Spleen (tissue), 11 donors: ENCODE results near the gene TMEM184A. TPM values are rescaled to one million over a fixed set of nuclear protein-coding genes. Genes with fewer than 3 reads are reported as not detected.
A peak's percentile ranks its signal among the peaks of the same experiment; 100 is the strongest.

ENCODE experiments used
- DNase-seq: peaks from one replicate; pipeline ENCODE4 v3.0.0-alpha.2; 2020
- H3K27ac ChIP-seq, 8 donors: fragments of 200-600 bp; sonication (generic) in 7 of 8; 1 replicate in 4 of 8; 2 replicates in 4 of 8; pipeline versions ENCODE4 v1.5.0 to v1.8.0; 2016 to 2021; ENCODE audit warnings: inconsistent platforms in 4 of 8, mild to moderate bottlenecking in 4 of 8, moderate library complexity in 1 of 8
- H3K27me3 ChIP-seq, 7 donors: fragments of 200-600 bp; sonication (generic) in 6 of 7; replicated peaks in 1 of 7; 1 replicate in 4 of 7; 2 replicates in 3 of 7; pipeline versions ENCODE4 v1.5.0 to v1.8.0; 2016 to 2021; ENCODE audit warnings: inconsistent platforms in 3 of 7, mild to moderate bottlenecking in 1 of 7
- H3K36me3 ChIP-seq, 6 donors: fragments of 200-600 bp; sonication (generic) in 5 of 6; 1 replicate in 4 of 6; 2 replicates in 2 of 6; pipeline versions ENCODE4 v1.5.0 to v1.8.0; 2016 to 2021; ENCODE audit warnings: inconsistent platforms in 2 of 6
- H3K4me1 ChIP-seq, 6 donors: fragments of 200-600 bp; sonication (generic) in 5 of 6; 1 replicate in 3 of 6; 2 replicates in 3 of 6; pipeline versions ENCODE4 v1.5.0 to v1.8.0; 2016 to 2021; ENCODE audit warnings: inconsistent platforms in 3 of 6
- H3K4me3 ChIP-seq, 8 donors: fragments of 200-600 bp; sonication (generic) in 7 of 8; 1 replicate in 4 of 8; 2 replicates in 4 of 8; pipeline versions ENCODE4 v1.5.0 to v1.8.0; 2016 to 2021; ENCODE audit warnings: inconsistent platforms in 4 of 8, mild to moderate bottlenecking in 4 of 8, moderate library complexity in 2 of 8
- H3K9me3 ChIP-seq, 8 donors: fragments of 200-600 bp; sonication (generic) in 7 of 8; 1 replicate in 4 of 8; 2 replicates in 4 of 8; pipeline versions ENCODE4 v1.5.0 to v1.8.0; 2016 to 2021; ENCODE audit warnings: inconsistent platforms in 4 of 8
- POLR2A ChIP-seq, 3 donors: fragments of 450-650 bp; IDR thresholded peaks; one replicate each; pipeline ENCODE4 v1.5.1; 2017; ENCODE audit warnings: antibody characterized with exemption in 3 of 3, mild to moderate bottlenecking in 1 of 3
- POLR2AphosphoS5 ChIP-seq, 3 donors: sonication (generic); formaldehyde crosslinking; IDR thresholded peaks; one replicate each; pipeline ENCODE4 v1.5.1; 2017; ENCODE audit warnings: antibody characterized with exemption in 3 of 3
- WGBS, 5 donors: extraction: QIAGEN DNeasy Blood & Tissue Kit in 3 of 5; methylation state at CpG; one replicate each; pipeline versions ENCODE4 v1.1.5 to v1.1.7; 2013 to 2018; 5-methylcytosine and 5-hydroxymethylcytosine counted together
- intact Hi-C: fragments of 100-400 bp; cut with DNase I; formaldehyde crosslinking; loops from one replicate; pipeline ENCODE4 v1.15.0; 2023; ENCODE audit warnings: low total_unique reads
- polyA plus RNA-seq, 3 donors: library from polyadenylated mRNA; stranded (reverse); fragments of 200-250 nt; gene quantifications; one replicate each; pipeline ENCODE4 v1.2.1, GENCODE V29; 2013
- total RNA-seq, 7 donors: library from RNA; depleted of rRNA in 3 of 7; stranded (reverse); fragments of >200 nt in 3 of 7; fragmentation: NEBNext Ultra II Directional in 4 of 7; extraction: Animal tissue kit (Norgen Biotek cat#: 25700) in 4 of 7; gene quantifications; one replicate each; pipeline versions ENCODE4 v1.1.0 to v1.2.1, GENCODE V29; 2016 to 2021
- TF ChIP-seq, protein P1 (sequence below), 11 experiments: fragments of 200-600 bp in 7 of 11; fragments of 450-650 bp in 4 of 11; sonication (generic) in 4 of 11; IDR thresholded peaks in 8 of 11; conservative IDR thresholded peaks in 3 of 11; 1 replicate in 7 of 11; 2 replicates in 4 of 11; pipeline versions ENCODE4 v1.4.0 to v1.8.0; 2016 to 2021; ENCODE audit warnings: antibody characterized with exemption in 11 of 11, inconsistent platforms in 4 of 11, mild to moderate bottlenecking in 1 of 11
- donor health status: healthy with polysubstance abuse.
- donor health status: DM: no; HTN: no; CAD: no; lungs with moderate emphysema.
- donor health status: DM: no; HTN: no; CAD: no.
- donor health status: Bipolar disorder and iron deficiency.
- donor health status: healthy.
- donor health status: DM: no; HTN: no; CAD: no.
- donor health status: DM: yes; HTN: yes; CAD: no.

Gene TMEM184A
- total and polyA plus RNA-seq, 10 donors = 0.09 to 0.39 (median 0.21) TPM; not detected in 4

DNA sequence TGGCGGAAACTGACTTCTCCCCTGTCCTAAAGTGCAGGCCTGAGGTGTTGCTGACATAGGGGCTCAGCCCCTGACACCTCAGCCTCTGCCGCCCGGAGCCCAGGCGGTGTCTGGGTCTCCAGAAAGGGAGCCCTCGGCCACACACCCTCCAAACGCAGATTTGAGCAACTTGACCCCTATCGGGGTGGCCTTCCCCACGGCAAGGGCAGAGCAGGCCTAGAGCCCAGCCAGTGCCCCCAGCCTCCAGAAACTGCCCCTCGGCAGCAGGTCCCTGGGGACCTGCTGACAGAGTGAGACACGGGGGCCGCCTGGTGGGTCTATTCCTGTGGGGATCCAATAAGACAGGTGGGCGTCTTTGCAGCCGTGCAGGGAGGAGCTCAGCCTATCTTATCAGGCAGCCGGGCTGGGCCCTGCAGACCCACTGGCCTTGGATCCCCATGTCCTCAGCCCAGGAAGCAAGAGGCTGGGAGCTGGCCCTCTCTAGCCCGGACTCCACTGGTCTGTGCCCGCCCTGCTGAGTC, 11.0 kb downstream of the TMEM184A start:
- 74 to 87% (median 83%) methylated on average over 3 to 16 of the region's 16 CpGs for WGBS, 5 donors
- H3K36me3 ChIP-seq = peaks cover 0 to 53% (median 37%) of the 10 kb centered on the region in 6 donors
- peaks cover 0 to 5% (median 0%) of the 10 kb centered on the region in 7 donors for H3K27me3 ChIP-seq
- intact Hi-C loops = no loop called here
- H3K27ac ChIP-seq = no peak overlapping the region
- no peaks in the 10 kb centered on the region for H3K9me3 ChIP-seq
- no peak overlapping the region for H3K4me3 ChIP-seq
- no peak for DNase-seq
- H3K4me1 ChIP-seq = peaks cover 0 to 10% (median 8%) of the 10 kb centered on the region in 6 donors
- TF ChIP-seq POLR2A (IDR thresholded peaks at IDR 0.05) (no peak), POLR2AphosphoS5 (IDR thresholded peaks at IDR 0.05) (peak in 1 of 3 donors; percentile 2)

GRCh38 chr7:1544178-1544895, 11.7 kb downstream of the TMEM184A start:
- TF ChIP-seq POLR2A (IDR thresholded peaks at IDR 0.05) (no peak), POLR2AphosphoS5 (IDR thresholded peaks at IDR 0.05) (peak in 1 of 3 donors; percentile 76)
- TF ChIP-seq, protein P1, sequence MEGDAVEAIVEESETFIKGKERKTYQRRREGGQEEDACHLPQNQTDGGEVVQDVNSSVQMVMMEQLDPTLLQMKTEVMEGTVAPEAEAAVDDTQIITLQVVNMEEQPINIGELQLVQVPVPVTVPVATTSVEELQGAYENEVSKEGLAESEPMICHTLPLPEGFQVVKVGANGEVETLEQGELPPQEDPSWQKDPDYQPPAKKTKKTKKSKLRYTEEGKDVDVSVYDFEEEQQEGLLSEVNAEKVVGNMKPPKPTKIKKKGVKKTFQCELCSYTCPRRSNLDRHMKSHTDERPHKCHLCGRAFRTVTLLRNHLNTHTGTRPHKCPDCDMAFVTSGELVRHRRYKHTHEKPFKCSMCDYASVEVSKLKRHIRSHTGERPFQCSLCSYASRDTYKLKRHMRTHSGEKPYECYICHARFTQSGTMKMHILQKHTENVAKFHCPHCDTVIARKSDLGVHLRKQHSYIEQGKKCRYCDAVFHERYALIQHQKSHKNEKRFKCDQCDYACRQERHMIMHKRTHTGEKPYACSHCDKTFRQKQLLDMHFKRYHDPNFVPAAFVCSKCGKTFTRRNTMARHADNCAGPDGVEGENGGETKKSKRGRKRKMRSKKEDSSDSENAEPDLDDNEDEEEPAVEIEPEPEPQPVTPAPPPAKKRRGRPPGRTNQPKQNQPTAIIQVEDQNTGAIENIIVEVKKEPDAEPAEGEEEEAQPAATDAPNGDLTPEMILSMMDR (IDR thresholded peaks at IDR 0.05 in 8 of 11, conservative IDR thresholded peaks at IDR 0.05 in 3 of 11) = no peak
- H3K36me3 ChIP-seq = peaks cover 0 to 60% (median 43%) of the 10 kb centered on the region in 6 donors

GRCh38 chr7:1543826-1544177, 12.2 kb downstream of the TMEM184A start:
- 87 to 95% (median 93%) methylated on average over 6 of the region's 6 CpGs for WGBS, 5 donors

More at GRCh38 chr7:1544178-1544895, 11.7 kb downstream of the TMEM184A start:
- 77 to 82% (median 81%) methylated on average over 29 to 41 of the region's 41 CpGs for WGBS, 5 donors
- intact Hi-C loops = no loop called here
- peaks cover 0 to 10% (median 8%) of the 10 kb centered on the region in 6 donors for H3K4me1 ChIP-seq
- no peak overlapping the region for H3K27ac ChIP-seq
- no peak for DNase-seq
- H3K27me3 ChIP-seq = no peaks in the 10 kb centered on the region
- no peaks in the 10 kb centered on the region for H3K9me3 ChIP-seq
- H3K4me3 ChIP-seq = no peak overlapping the region

DNA sequence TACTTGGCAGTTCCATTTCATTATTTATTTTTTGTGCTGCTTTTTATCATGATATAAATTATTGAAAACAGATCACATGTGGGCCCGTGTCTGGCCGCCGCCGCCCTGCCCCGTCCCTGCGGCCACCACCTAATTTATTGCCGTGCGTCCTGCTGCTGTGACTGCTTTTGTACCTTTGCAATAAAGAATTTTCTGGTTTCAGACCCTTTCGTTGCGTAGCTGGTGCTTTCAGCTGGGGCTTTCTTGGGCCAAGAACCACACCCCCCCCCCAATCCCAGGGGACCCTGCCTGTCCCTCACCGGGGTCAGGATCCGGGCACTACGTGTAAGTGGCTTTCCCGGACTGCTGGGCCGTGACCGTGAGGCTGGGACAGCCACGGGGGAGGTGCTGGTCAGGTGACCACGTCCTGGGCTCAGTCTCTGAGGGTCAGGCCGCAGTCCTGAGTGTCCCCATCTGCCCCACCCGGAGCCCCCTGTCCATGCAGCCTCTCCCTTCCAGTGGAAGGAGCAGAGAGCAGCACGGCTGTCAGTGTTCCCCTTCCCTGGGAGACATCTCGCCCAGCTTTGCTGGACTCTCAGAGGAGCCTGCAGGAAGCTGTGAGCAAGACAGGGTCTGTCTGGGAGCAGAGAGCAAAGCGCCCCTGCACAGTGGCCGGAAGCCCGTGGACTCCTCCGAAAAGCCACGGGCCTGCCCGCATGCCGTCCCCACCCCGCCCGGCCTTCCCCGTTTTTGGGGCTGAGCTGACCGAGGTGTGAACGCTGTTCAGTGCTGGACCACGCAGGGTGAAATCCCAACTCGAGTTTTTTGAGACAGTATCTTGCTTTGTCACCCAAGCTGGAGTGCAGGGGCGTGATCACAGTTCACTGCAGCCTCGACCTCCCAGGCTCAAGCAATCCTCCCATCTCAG, 12.9 kb downstream of the TMEM184A start:
- H3K27me3 ChIP-seq = no peaks in the 10 kb centered on the region
- 88 to 94% (median 90%) methylated on average over 30 to 38 of the region's 38 CpGs for WGBS, 5 donors
- no peak overlapping the region for H3K4me3 ChIP-seq
- peaks cover 0 to 17% (median 9%) of the 10 kb centered on the region in 6 donors for H3K4me1 ChIP-seq
- no peak overlapping the region for H3K27ac ChIP-seq
- no peaks in the 10 kb centered on the region for H3K9me3 ChIP-seq
- peaks cover 0 to 72% (median 50%) of the 10 kb centered on the region in 6 donors for H3K36me3 ChIP-seq
- TF ChIP-seq POLR2AphosphoS5 (IDR thresholded peaks at IDR 0.05) (peak in 1 of 3 donors; percentile 31), POLR2A (IDR thresholded peaks at IDR 0.05) (no peak)
- TF ChIP-seq, protein P1 (IDR thresholded peaks at IDR 0.05 in 8 of 11, conservative IDR thresholded peaks at IDR 0.05 in 3 of 11) = no peak
- no peak for DNase-seq
- intact Hi-C loops = no loop called here

More at GRCh38 chr7:1543826-1544177, 12.2 kb downstream of the TMEM184A start:
- Histone ChIP-seq H3K36me3 (peaks cover 0 to 65% (median 48%) of the 10 kb centered on the region in 6 donors), H3K4me3 (no peak overlapping the region), H3K27me3 (no peaks in the 10 kb centered on the region), H3K9me3 (no peaks in the 10 kb centered on the region), H3K4me1 (peaks cover 0 to 10% (median 8%) of the 10 kb centered on the region in 6 donors), H3K27ac (no peak overlapping the region)
- DNase-seq = no peak
- no peak for TF ChIP-seq POLR2AphosphoS5 (IDR thresholded peaks at IDR 0.05)
- TF ChIP-seq, protein P1 (IDR thresholded peaks at IDR 0.05 in 8 of 11, conservative IDR thresholded peaks at IDR 0.05 in 3 of 11) = no peak
- TF ChIP-seq POLR2A (IDR thresholded peaks at IDR 0.05) = no peak
- intact Hi-C loops = no loop called here
